Ureter (tissue), 1 donor: ENCODE data around the gene SERPINA3. TPM values are rescaled to one million over a fixed set of nuclear protein-coding genes. Genes with fewer than 3 reads are reported as not detected.
"Not testable (repeated sequence)": the region's sequence is repeated elsewhere in the genome, so short reads cannot be mapped to it uniquely, and the experiment has no call there.

ENCODE experiments used
- DNase-seq: peaks from one replicate; pipeline ENCODE4 v3.0.0-alpha.2; 2020; ENCODE audit warnings: low spot score
- total RNA-seq: library from RNA; stranded (reverse); gene quantifications from one replicate; pipeline ENCODE4 v1.2.4, GENCODE V29; 2023
- donor health status: DM: yes; HTN: yes; CAD: no.

The SERPINA3 gene
- 106 TPM for total RNA-seq

GRCh38 chr14:94612174-94612573, at the start of gene SERPINA3:
TSS of gene SERPINA3 (plus strand) at chr14:94612391. CDS start at chr14:94614442, 2,051 bp downstream.
- no peak for DNase-seq

GRCh38 chr14:94562941-94563883, 49.0 kb upstream of the SERPINA3 start:
- DNase-seq = no peak

DNA sequence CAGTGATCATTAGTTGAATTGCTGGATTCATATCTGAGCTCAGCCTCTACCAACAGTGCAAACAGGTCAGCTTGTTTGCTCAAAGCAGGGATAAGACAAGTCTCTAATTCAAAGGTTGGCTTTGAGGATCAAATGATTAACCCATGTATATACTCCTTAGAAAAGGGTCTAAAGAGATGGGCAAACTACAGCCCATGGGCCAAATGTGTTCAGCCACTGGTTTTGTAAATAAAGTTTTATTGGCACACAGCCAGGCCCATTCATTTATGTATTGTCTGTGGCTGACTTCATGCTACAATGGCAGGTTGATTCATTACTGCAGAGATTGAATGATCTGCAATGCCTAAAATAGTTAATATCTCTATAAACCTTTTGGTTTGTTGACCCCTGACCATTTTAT, 47.8 kb upstream of the SERPINA3 start:
- DNase-seq = no peak

GRCh38 chr14:94568186-94568585, 44.0 kb upstream of the SERPINA3 start:
- DNase-seq = no peak

DNA sequence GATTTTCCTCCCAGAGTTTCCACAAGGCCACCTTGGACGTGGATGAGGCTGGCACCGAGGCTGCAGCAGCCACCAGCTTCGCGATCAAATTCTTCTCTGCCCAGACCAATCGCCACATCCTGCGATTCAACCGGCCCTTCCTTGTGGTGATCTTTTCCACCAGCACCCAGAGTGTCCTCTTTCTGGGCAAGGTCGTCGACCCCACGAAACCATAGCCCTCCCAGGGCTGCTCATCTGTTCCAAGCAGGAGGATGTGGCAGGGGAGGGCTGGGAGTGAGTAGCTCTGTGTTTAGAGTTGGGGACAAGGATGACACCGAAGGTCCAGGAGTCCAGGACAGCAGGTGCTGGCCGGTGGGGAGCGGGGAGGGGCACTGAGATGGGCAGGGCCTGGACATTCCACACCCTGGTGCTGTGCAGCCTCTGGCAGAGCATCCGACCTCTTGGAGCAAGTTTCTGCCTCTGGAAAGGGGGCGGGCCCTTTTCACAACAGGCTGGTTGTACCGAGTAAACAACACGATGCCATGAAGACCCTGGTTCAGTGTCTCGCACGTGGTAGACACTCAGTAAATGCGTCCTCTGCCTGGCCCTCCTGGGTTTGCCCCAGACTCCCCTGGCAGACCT, 42.7 kb upstream of the SERPINA3 start:
- no peak for DNase-seq

DNA sequence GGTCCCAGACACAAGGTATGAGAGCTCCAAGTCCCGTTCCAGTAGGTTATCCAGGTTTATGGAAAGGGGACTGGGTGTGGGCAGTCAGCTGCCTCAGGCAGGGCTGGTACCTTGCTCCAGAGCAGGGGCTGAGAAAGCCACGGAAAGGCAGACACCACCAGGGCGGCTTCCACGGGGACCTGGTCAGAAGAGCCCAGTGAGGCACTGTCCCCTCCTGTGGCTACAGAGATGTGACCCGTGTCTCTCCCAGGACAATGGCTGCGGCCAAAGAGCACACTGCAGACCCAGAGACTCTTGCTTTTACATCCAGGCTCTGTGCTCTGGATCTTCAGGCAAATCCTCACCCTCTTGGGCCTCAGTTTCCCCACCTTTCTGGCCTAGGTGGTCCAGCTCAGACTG, 42.2 kb upstream of the SERPINA3 start:
- no peak for DNase-seq

DNA sequence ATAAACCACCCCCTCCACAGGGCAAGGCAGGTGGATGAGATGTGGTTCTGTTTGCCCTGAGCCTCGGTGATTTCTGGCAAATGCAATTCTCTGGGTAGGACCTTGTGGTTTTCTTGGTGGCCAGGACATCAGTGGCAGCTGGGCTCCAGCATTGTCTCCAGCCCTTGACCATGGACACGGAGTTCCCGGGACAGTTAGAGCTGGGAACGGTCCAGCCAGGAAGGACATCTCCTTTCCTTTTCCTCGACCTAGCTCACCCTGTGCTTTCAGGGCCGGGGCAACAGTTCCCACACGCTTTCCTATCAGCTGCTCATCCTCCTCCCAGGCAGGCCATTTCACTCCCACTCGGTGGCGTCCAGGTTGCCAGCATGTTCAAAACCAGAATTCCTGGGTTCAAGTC, 41.8 kb upstream of the SERPINA3 start:
- no peak for DNase-seq

DNA sequence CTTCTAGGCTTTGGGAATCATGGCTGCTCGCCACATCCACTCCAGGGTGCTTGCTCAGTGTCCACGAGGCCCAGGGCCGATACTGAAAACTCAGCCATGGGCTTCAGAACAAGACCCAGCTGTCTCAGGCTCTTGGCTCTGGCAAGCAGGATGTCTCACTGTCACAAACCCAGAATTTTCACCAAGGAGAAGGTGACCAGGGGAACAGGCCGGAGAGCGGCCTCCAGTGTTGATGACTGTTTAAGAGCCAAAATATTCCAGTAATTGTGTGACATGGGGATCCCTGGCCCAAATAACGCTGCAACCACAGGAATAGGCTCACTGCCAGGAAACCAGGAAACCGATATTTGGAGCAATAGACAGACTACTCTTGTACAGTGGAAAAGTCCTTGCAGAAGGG, 40.8 kb upstream of the SERPINA3 start:
- no peak for DNase-seq

DNA sequence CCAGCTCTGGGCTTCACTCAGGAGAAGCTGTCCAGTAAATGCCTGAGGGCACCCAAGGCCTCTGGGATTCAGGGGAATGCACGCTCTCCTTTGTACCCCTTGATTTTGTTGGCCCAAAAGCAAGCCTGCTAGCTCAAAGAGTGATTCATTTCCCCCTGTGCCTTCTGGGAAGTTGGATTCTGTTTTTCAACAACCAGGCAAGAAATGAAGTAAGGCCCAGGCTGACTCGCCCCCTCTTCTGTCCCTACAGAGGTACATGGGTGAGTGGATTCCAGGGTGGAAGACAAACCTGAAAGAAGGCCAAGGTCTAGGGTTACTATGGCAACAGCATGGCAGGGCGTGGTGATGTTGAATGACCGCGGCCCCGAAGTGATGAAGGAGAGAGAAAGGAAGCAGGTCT, 40.2 kb upstream of the SERPINA3 start:
- DNase-seq = no peak

- no peak for DNase-seq
These were observed 39.4 kb upstream of the SERPINA3 start for GRCh38 chr14:94572637-94573303.

DNA sequence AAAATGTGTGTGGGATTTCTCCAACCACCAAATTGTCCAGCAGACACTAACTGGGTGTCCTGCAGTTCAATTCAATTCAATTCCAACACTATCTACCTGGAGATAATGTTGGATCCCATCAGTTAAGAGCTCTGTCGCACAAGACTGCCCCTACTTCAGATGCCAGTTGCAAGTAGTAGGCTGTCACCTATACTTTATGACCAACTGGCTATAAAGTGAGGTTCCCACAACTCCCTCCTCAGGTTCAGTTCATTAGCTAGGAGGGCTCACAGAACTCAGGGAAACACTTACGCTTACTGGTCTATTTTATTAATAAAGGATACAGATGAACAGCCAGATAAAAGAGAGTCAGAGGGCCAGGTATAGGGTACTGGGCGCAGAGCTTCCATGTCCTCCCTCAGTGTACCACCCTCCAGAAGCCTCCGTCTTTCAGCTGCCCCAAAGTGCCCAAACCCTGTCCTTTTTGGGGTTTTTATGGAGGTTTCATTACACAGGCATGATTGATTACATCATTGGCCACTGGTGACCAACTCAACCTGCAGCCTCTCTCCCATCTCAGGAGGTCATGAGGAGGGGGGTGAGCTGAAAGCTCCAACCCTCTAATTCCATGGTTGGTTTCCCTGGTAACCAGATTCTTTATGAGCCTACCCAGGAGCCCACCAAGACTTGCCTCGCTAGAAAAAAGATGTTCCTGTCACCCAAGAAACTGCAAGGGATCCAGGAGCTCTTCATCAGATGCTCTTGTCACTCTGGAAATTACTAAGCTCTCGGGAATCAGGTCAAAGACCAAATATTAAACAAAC, 38.5 kb upstream of the SERPINA3 start:
- no peak for DNase-seq

- DNase-seq = no peak
These were observed 37.9 kb upstream of the SERPINA3 start for GRCh38 chr14:94574336-94574735.

DNA sequence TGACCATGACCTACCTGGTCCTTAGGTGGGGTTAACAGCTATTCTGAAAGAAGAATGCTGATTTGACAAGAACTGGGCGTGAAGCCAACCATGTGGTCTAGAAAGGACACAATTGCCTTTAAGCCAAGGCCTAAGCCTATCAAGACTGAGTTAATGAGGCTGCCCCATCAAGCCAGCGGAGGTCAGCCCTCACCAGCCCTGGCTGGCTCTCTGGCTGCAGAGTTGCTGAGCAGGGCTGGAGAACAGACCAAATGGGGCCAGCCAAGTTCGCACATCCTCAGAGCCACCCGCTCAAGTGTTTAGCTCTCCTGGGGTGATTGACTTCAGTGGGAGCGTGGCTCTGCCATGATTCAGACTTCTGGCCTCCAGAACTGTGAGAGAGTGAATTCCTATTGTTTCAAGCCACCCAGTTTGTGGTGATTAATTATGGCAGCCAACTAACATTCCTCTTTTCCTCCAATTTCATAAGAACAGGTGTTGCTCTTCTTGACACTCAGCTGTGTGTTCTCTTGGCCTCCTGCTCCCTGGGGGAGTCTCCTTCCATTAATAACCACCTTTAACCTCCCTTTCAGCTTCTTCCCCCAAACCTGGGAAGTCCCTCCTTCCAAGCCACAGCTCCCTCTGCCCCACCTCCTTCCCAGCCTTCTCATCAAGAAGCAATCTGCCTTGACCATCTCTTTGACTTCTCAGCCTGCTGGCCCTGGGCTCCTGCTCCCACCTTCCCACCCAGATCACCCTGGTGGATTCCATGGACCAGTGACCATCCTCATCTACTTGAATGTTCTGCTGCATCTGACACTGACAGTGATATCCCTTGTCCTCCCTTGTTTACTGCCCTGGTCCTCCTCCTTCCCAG, 36.2 kb upstream of the SERPINA3 start:
- DNase-seq = no peak

DNA sequence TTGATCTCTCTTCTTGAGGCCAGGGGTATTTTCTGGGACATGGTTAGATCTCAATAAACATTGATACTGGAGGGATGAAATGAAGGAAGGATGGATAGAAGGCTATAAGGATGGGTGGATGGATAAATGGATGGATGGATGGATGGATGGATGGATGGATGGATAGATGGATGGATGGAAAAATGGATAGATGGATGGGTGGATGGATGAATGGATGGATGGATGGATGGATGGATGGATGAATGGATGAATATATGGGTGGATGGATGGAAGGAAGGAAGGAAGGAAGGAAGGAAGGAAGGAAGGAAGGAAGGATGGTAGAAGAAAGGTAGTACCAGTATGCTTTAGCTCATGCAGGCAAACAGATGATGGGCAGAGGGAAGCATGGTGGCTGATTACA, 34.7 kb upstream of the SERPINA3 start:
- not testable (repeated sequence) for DNase-seq

- no peak for DNase-seq
These were observed 33.5 kb upstream of the SERPINA3 start for GRCh38 chr14:94578712-94579111.

- DNase-seq = peak; percentile 67
These were observed 30.8 kb upstream of the SERPINA3 start, which contains the start of gene SERPINA5 for GRCh38 chr14:94581127-94581999. TSS of gene SERPINA5 (plus strand) at chr14:94581426. CDS start at chr14:94587363, 5,937 bp downstream.

GRCh38 chr14:94582199-94582750, 29.9 kb upstream of the SERPINA3 start:
- DNase-seq = no peak

DNA sequence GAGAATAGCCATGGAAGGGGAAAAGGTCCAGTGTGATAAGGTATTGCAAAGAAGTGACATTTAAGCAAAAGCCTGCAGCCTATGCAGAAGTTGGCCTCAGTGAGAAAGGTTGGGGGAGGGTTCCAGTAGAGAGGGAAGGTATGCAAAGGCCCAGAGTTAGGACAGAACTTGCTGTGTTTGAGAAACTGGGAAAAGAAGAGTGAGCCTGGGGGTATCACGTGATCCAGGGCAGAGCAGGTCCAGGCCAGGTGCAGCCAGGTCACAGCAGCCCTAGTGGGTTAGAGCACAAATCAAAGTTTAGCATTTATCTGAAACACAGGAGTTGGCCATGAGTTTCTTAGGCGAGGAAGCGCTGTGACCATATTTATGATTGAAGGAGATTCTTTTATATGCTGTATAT, 29.3 kb upstream of the SERPINA3 start:
- no peak for DNase-seq

DNA sequence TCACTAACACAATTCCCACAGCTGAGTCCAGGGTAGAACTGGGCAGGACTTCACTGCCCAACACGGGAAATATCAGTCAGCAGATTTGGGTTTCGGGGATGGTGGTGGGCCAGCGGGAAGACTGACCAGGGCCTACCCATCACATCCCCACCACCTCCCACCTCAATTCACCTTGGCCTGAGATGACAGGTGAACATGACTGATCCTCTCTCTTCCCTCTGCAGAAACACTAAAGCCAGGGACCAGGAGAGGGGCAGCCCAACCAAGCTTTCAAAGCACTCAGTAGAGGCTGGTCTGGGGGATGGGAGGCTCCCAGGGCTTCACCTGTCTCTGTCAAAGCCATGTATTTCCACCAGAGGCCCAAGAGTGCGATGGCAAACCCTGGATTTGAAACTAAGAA, 28.6 kb upstream of the SERPINA3 start:
- DNase-seq = no peak
